T-helper 2 cell treated with Interferon-gamma antibody and Interleukin-4, amounts not matched to agents 100 ng/mL and 5 ng/mL, for 36 hours (primary cell): ENCODE results near the gene MOCS2. TPM values are rescaled to one million over a fixed set of nuclear protein-coding genes. Genes with fewer than 3 reads are reported as not detected.
"Not testable (repeated sequence)": the region's sequence is repeated elsewhere in the genome, so short reads cannot be mapped to it uniquely, and the experiment has no call there.

Experiments used
- intact Hi-C: fragments of 100-400 bp; cut with micrococcal nuclease; formaldehyde crosslinking; loops from one replicate; pipeline ENCODE4 v1.15.1; 2023
- total RNA-seq: library from RNA; stranded (reverse); gene quantifications from 2 replicates; pipeline ENCODE4 v1.2.3, GENCODE V29; 2022

The MOCS2 gene, protein sequence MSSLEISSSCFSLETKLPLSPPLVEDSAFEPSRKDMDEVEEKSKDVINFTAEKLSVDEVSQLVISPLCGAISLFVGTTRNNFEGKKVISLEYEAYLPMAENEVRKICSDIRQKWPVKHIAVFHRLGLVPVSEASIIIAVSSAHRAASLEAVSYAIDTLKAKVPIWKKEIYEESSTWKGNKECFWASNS
- total RNA-seq = 22.0 and 22.1 TPM in 2 replicates

DNA sequence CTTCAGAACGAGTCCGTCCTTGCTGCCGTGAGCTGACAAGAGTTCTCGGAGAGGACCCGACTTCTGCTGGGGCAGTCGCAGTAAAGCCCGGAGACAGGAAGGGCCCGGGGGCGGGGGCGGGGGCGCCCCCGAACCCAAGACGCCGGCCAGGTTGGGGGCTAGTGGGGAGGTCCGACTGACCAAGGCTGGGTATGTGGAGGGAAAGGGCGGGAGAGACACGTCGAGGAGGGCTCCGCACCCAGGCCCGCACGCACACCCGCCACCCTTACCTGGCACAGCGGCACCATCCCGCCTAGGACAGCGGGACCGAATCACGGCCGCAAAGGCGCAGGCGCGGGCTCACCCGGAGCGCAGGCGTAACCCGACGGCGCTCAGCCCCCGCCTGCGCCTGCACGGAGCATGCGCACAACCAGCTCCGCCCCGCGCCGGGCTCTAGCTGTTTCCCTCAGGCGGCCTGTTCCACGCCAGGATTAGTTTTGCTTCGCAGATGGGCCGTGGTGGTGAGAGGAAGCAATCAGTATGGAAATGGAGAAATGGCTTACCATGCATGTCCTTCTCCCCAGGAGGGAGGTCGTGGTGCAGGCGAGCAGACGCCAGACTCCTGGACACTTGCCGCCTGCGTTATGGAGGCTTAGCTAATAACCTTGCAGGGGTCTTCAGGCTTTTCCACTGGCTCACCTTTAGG is at the start of gene MOCS2:
TSS of gene MOCS2 (minus strand) at position 315 of the 685 bp plus-strand sequence. CDS start 2,583 bp downstream, outside the sequence.
- intact Hi-C loops = loop anchor here (1.0 to 10.0 kb wide), 7 partner anchors 19 to 1203 kb away; partner anchors contain the start of genes ARL15 and FST

DNA sequence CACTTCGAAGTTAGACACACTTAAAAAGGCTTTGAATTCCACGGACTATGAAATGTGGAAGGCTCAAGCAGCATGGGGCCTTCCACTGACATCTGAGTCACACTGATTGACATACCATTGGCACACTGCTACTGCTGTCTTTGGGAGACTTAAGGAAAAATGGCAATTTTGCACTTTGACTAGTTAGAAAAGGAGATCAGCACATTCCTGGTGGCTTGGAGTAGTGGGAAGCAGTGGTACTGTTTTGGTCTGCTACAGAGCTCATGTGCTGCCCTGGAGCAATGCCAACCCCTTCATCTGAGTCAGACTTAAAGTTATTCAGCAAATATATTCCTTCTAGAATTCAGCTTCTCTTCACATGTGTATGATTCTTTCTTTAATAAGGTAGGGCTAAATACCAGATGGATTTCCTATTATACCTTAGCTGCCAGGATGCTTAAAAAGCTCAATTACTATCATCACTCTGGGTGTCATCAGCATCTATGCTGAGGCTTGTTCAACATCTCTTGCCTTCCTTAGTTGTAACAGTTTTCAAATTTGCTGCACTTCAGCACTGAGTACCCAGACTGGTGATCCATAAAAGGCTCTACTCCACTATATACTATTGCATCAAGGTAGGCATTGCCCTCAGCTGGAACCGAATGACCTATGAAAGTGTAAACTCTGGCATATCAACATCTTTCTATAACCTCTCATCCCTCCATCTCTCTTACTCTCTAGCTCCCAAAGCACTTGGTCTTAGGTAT is 42.3 kb upstream of the MOCS2 start:
- intact Hi-C loops = no loop called here

DNA sequence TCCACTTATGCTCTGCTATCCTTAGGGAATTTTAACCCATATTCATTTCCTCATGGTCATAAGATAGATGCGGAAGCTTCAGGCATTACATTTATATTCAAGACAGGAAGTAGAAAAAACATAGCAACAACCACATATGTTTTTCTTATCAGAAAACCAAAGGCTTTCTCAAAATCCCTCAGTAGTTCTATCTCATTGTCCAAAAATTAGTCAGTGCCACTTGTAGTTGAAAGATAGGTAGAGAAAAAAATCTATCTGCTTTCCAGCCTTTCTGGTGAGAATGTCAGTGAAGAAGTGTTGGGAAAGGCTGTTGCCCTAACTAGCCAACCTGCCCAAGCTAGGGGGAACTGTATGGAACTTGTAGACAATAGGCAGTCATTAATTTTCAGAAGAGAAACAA is 23.5 kb upstream of the MOCS2 start:
- intact Hi-C loops = no loop called here

DNA sequence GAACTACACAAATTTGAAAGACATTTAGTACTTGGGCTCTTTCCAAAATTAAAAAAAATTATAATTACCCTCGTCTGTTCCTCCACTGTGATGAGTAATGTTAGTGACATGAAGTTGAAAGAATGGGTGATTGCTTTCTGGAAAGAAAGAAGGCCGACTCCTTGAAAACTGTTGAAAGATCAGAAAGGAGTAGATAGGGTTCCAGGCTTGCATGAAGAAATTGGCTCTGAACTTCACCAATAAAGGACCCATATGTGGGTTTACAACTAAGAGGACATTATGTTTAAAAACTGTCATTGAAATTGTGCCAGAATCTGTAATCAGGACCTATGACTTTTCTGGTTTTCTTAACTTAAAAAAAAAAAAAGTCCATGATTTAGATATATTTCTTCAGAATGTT is 20.7 kb upstream of the MOCS2 start:
- intact Hi-C loops = no loop called here

DNA sequence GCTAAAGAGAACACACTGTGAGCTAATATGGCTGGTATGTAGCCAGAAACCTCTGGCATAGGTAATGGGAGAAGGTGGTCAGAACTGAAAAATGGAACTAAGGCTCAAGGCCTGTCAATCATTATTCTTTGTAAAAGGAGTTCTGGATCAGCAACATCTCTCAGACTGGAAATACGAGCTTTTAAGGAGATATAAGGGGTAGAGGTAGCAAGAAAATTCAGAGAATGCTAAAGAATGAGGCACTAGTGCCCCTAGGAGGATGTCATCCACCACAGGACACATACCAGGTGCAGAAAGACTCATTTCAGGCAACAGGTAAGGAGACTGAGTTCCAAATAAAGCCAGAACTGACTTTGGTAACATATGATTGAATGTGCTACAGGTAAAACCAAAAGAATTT is 18.9 kb upstream of the MOCS2 start:
- intact Hi-C loops = no loop called here

DNA sequence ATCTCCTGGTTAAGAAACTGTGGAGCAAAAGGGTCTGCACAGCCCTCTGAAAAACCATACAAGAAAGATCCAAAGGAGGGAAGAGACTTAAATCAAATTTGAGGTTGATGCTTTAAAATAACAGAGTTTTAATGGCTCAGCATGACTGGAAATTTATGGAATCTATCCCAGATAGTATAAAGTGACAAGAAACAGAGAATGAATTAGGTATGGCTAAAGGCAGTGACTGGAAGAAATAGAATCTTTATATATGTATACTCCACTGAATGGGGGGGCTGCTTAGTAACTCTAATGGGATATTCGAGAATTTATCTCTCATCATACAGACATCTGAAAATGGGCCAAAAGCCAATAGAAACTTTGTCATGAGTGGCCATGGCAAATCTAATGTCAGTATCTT is 17.6 kb upstream of the MOCS2 start:
- intact Hi-C loops = no loop called here

DNA sequence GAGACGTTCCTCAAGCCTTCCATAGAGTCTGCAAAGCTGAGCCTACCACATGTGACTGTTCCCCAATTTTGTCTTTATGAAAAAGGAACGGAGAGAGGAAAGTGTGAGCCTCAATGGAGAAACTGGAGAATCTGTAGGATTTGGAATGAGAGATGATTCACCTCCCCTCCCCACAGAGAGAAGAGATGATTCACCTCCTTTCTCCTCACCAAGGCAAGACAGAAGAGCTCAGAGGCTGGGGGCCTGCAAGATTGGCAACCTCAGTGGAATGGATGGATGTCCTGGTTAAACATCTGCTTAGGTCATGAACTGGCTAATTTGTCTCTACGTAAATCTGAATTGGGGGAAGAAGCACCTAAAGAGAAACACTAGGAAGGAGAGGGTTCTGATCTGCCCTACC is 17.0 kb upstream of the MOCS2 start:
- intact Hi-C loops = no loop called here

DNA sequence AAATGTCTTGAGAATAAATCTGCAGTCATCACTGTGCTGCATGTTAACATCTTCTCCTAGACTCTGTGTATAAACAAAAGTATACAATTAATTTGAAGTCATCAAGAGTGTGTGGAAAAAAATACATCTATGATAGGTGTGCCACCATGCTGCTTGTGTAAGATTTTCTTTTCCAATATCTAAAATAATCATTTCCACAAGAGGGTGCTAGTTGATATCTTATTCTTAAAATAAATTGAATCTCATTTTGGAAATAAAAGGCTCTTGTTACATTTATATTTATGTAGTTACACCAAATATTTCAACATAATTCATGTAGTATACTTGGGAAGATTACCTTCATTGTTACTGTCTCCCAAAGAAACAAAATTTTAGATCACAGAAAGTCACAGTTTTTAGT is 14.1 kb upstream of the MOCS2 start:
- intact Hi-C loops = loop anchor here (2.0 kb wide), 1 partner anchor 1105 kb away; no protein-coding TSS in a partner anchor

DNA sequence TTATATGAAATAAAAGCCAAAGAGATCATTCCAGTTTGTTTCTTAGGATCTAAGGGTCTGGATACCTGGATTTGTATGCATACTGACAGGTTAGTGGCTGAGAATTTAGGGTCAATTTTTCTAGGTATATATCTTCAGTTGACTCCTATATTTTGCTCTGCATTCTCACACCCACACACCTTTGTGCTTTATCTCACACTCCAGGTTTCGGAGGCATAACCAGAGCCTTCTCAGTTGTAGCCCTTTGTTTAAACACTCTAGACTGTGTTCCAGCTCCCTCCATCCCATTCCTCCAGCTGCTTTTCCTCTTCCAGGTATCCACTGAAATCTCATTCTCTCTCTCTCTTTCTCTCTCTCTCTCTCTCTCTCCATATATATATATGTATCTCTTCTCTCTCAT is 10.6 kb upstream of the MOCS2 start:
- intact Hi-C loops = no loop called here

DNA sequence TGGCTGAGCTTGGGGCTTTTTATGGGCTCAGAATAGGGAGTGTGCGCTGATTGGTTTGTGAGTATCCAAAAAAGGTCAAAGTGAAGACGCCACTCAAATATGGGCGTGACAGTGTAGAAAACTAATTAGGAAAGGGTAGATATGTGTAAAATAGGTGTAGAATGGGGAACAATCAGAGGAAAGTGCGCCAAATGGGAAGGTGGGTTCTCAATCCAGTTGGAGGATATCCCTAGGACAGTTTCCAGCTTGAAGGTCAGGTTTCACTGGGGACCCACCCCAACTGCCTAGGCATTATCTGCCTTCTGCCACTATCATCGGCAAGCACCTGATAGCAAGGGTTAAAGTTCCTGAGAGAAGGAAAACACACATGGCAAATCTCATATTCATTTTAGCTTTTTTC is 9.3 kb upstream of the MOCS2 start:
- intact Hi-C loops = no loop called here

DNA sequence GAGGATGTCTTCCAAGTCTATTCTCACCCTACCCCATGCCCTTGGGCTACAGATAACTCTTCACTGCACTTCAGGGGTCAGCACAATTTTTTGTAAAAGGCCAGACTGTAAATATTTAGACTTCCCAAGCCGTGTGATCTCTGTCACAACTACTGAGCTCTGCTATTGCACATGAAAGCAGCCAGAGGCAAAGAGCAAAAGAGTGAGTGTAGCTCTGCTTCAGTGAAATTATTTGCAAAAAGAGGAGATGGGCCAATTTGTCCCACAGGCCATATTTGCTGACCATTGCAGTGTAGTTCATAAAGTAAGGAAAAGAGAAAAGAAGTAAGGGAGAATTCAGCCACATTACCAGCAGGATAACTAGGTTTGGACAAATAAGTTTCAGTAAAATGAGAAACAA is 7.0 kb upstream of the MOCS2 start:
- intact Hi-C loops = no loop called here

DNA sequence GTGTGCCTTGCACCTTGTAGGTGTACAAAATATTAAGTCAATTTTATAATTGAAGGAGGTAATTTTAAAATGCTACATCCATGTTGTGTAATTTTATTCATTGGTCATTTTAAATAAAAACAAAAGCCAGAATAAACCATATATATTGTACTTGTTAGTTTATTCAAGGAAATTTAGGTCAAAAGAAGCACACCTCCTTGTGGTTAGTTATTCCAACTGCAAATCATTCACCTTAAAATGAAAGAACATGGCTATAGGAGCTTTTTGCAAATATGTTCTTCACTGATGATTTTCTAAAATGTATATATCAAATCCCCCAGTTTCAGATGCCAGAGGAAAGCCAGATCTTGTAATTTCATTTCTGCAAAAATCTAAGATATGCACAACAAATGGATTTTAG is 5.4 kb upstream of the MOCS2 start:
- intact Hi-C loops = no loop called here

DNA sequence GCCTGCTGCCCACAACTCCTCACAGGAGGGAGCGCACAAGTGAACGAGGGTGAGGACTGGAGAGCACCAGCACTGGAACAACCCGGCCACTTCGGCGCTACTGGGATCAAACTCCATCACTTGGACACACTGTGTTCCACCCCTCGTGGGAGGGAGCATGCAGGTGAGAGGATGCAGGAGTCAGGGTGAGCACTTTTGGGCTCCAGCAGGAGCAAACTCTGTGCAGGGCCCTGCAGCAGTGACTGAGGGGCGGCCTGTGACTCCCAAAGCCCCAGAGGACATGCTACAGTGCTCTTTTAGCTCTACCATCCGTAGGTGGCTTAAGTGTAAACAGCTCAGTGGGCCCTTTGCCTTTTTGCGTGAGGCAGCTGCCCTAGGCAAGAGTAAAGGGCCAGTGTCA is 4.4 kb upstream of the MOCS2 start:
- intact Hi-C loops = no loop called here

DNA sequence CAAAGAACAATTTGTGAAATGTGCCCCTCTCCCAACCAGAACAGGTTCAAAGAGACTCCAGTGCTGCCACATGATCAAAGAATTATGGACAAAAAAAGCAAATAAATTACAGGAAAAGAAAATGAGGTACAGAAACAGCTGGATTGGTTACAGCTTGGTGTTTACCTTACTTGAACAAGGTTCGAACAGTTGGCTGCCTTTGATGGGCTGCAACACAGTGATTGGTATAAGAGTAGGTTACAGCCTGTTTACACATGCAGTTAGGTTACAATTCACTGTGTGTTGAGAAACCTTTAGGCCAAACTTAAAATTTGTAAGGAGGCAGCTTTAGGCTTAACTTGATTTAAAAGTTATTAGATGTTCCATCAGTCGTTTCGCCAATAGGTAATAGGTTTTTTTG is 3.4 kb upstream of the MOCS2 start:
- intact Hi-C loops = no loop called here

DNA sequence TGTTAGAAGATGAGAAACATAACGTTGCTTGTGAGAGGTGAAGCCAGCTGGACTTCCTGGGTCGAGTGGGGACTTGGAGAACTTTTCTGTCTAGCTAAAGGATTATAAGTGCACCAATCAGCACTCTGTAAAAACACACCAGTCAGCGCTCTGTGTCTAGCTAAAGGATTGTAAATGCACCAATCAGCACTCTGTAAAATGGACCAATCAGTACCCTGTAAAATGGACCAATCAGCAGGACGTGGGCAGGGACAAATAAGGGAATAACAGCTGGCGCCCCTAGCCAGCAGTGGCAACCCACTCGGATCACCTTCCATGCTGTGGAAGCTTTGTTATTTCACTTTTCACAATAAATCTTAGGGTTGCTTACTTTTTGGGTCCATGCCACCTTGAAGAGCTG is 2.8 kb upstream of the MOCS2 start:
- intact Hi-C loops = not testable (repeated sequence)

DNA sequence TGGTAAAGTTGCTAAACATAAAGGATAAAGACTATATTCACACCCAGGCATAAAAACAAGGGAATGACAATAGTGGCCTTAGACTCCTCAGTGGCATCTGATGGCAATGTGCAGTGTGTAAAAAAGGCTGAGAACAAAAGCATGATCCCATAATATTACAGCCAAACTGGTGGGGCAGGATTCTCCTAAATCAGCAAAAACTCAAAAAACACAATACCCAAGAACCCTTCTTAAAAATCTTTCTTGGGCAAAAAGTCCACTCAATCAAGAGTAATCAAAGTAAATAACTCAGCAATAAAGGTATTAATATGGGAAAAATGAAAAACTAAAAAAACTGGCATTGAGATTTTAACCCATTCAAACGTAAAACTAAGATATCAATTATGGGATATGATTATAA is 1.6 kb upstream of the MOCS2 start:
- intact Hi-C loops = no loop called here

DNA sequence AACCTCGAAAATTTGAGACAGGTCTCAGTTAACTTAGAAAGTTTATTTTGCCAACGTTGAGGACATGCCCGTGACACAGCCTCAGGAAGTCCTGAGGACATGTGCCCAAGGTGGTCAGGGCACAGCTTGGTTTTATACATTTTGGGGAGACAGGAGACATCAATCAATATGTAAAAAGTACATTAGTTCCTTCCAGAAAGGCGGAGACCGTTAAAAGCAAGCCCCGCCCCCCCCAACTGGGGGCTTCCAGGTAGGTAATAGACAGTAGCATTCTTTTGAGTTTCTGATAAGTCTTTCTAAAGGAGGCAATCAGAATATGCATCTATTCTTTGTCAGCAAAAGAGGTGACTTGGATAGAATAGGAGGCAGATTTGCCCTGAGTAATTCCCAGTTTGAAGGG is 599 bp upstream of the MOCS2 start:
- intact Hi-C loops = no loop called here

DNA sequence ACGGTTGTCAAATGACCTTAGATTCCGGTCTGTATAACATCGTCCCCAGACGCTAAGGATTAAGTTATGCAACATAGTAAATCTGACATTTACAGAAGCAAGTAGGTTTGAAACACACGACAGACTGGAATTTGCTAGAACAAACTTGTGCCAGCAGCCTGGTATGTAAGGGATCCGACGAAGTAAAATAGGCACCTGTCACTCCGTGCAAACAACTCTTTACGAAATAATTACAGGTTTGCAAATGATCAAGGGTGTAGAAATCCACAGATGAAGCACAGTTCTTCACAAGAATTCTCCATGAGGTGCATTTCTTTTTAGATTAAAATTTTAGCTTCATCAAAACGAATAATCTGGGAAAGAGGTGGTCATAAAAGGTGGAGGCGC is 508 bp downstream of the MOCS2 start:
- intact Hi-C loops = loop anchor here (1.0 to 10.0 kb wide), 7 partner anchors 18 to 1203 kb away; partner anchors contain the start of genes ARL15 and FST

DNA sequence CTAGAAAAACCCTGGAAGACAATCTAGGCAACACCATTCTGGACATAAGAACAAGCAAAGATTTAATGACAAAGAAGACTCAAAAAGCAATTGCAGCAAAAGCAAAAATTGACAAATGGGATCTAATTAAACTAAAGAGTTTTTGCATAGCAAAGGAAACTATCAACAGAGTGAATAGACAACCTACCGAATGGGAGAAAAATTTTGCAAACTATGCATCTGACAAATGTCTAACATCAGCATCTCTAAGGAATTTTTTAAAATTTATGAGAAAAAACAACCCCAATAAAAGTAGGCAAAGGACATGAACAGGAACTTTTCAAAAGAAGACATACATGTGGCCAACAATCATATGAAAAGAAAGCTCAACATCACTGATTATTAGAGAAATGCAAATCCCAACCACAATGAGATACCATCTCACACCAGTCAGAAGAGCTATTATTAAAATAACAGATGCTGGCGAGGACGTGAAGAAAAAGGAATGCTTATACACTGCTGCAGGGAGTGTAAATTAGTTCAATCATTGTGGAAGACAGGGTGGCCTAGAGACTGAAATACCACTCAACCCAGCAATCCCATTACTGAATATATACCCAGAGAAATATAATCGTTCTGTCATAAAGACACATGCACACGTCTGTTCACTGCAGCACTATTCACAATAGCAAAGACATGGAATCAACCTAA is 3.8 kb downstream of the MOCS2 start:
- intact Hi-C loops = loop anchor here (5.0 to 10.0 kb wide), 3 partner anchors 378 to 1207 kb away; partner anchors contain the start of genes ARL15 and FST

DNA sequence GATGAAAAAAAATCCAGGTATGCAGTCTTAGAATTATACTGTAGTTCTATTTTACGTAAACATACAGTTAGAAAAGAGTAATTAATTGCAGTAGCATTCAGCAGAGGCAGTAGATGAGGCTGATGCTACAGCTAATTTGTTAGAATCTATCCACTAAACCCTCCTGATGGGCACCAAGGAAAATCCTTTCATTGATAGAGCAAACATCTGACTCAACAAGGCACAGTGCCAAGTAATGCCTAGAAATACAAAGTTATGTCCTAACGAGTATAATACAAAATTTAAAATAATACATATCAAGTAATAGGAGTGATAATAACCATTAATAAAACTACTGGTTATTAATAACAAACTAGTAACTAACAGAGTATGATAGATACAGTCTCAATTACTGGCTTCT is 9.0 kb downstream of the MOCS2 start:
- intact Hi-C loops = loop anchor here (10.0 kb wide), 1 partner anchor 384 kb away; the partner anchor contains the start of gene FST

DNA sequence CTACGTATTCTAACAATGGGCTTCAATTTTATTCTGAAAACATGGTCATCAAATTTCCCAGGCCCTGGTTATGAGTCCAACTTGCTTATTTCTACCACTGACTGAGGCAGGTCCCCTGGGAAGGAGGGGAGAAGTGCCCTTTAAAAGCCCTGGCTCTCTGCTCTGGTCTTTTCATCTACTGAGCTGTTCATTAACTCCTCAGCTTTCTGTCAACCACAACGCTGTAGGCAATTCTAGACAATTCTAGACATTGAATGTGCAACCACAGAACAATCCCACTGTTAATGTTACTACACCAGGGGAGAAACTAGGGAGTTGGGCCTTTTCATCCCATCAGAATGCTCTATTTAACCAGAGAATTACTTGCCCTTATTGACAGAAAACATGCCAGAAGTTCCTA is 10.0 kb downstream of the MOCS2 start:
- intact Hi-C loops = no loop called here
